Fibroblast of lung (primary cell): ENCODE data around the gene FGF22. TPM values are rescaled to one million over a fixed set of nuclear protein-coding genes. Genes with fewer than 3 reads are reported as not detected.
"Not testable (repeated sequence)": the region's sequence is repeated elsewhere in the genome, so short reads cannot be mapped to it uniquely, and the experiment has no call there.

Experiments
- DNase-seq, 2 donors: peaks; one replicate each; pipeline versions ENCODE4 v3.0.0 to v3.0.0-alpha.2; 2010; ENCODE audit warnings: low read depth in 2 of 2
- H2AFZ ChIP-seq: 2 replicates; pipeline ENCODE4 v1.5.1; 2012; ENCODE audit warnings: low read length, control low read depth, inconsistent platforms
- H3K27ac ChIP-seq: 2 replicates; pipeline ENCODE4 v1.5.1; 2011; ENCODE audit warnings: low read length, control low read depth; ENCODE audit not compliant: insufficient read depth
- H3K27me3 ChIP-seq: 2 replicates; pipeline ENCODE4 v1.5.1; 2011; ENCODE audit warnings: mild to moderate bottlenecking, low read length; ENCODE audit not compliant: control insufficient read depth, insufficient read depth
- H3K36me3 ChIP-seq: 2 replicates; pipeline ENCODE4 v1.5.1; 2011; ENCODE audit warnings: low read length; ENCODE audit not compliant: control insufficient read depth, insufficient read depth
- H3K4me1 ChIP-seq: 2 replicates; pipeline ENCODE4 v1.5.1; 2011; ENCODE audit warnings: low read length; ENCODE audit not compliant: control insufficient read depth, insufficient read depth; ENCODE audit errors: extremely low read depth
- H3K4me2 ChIP-seq: 2 replicates; pipeline ENCODE4 v1.5.1; 2011; ENCODE audit warnings: low read length, control low read depth; ENCODE audit not compliant: insufficient read depth; ENCODE audit errors: extremely low read depth
- H3K4me3 ChIP-seq, 4 experiments: fragments of 200-600 bp in 1 of 4; sonication (generic) in 1 of 4; replicated peaks in 1 of 4; 2 replicates each; pipeline ENCODE4 v1.5.1; 2011 to 2016; ENCODE audit warnings: low read length in 4 of 4, low read depth in 3 of 4, mild to moderate bottlenecking in 3 of 4, control low read depth in 2 of 4, inconsistent platforms in 1 of 4, mixed read lengths in 1 of 4; ENCODE audit not compliant: insufficient read depth in 1 of 4; ENCODE audit errors: control extremely low read depth in 1 of 4
- H3K79me2 ChIP-seq: 2 replicates; pipeline ENCODE4 v1.5.1; 2012; ENCODE audit warnings: mild to moderate bottlenecking, low read length, inconsistent platforms; ENCODE audit not compliant: control insufficient read depth, insufficient read depth
- H3K9ac ChIP-seq: 2 replicates; pipeline ENCODE4 v1.5.1; 2011; ENCODE audit warnings: mild to moderate bottlenecking, low read length, control low read depth; ENCODE audit not compliant: insufficient read depth
- H3K9me3 ChIP-seq: 2 replicates; pipeline ENCODE4 v1.5.1; 2012; ENCODE audit warnings: low read depth, low read length; ENCODE audit not compliant: control insufficient read depth, insufficient read depth
- H4K20me1 ChIP-seq: 2 replicates; pipeline ENCODE4 v1.5.1; 2011; ENCODE audit warnings: low read length; ENCODE audit not compliant: control insufficient read depth, insufficient read depth; ENCODE audit errors: extremely low read depth
- EZH2 ChIP-seq: IDR thresholded peaks from 2 replicates; pipeline ENCODE4 v1.5.1; 2012; ENCODE audit warnings: low read length, control low read depth, mild to moderate bottlenecking; ENCODE audit errors: missing control alignments
- polyA plus RNA-seq, 2 donors: library from polyadenylated mRNA; depleted of rRNA in 1 of 2; stranded (reverse) in 1 of 2; unstranded in 1 of 2; fragments of >200 nt; gene quantifications; 2 replicates each; pipeline ENCODE4 v1.2.1, GENCODE V29; 2011 to 2012; ENCODE audit warnings: missing spikeins in 1 of 2
- total RNA-seq: library from RNA; depleted of rRNA; stranded (reverse); fragments of >200 nt; gene quantifications from 2 replicates; pipeline ENCODE4 v1.2.1, GENCODE V29; 2014
- TF ChIP-seq, protein P1 (sequence below), 2 donors: IDR thresholded peaks in 1 of 2; conservative IDR thresholded peaks in 1 of 2; 1 replicate in 1 of 2; 2 replicates in 1 of 2; pipeline ENCODE4 v1.5.1; 2011 to 2012; ENCODE audit warnings: low read length in 2 of 2, control low read depth in 1 of 2, inconsistent platforms in 1 of 2, low read depth in 1 of 2, mild to moderate bottlenecking in 1 of 2

The FGF22 gene
- total and polyA plus RNA-seq, 2 donors (not counting 1 experiment from before 2014, with no cell fraction given): under 0.01 TPM; not detected in 1

DNA sequence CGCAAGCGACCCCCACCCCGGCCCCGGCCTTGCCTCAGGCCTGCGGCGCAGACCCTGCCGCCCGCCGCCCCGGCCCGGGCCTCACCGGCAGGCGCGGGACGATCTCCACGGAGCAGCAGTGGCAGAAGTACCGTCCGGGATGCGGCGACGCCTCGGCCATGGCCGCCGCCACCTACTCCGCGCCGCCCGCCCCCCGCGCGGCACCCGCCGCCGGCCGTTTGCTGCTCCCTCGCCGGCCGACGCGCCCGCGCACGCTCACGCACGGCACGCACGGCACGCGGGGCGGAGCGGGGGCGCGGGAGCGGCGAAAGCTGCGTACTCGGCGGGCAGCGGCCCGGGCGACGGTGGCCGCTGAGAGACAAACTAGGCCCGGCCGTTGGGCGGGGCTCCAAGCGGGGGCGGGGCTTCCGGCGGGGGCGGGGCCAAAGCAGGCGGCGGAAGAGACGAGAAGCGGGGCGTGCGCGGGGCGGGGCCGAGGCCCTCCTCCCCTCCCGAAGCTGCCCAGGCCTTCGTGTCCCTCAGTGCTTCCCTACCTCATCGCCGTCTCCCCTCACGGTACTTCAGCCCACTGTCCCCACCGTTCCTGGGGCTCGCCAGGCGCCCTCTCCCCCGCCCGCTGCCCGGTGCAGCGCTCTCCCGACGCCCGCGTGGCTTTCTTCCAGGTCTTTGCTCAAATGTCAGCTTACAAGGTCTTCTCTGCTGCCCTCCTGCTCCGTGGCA, 23.4 kb downstream of the FGF22 start, which contains the start of gene RNF126:
Gene RNF126, minus strand, starts transcription at position 253 of the 720 bp plus-strand sequence. Its CDS starts 93 bp downstream, at position 160.
- no peak for TF ChIP-seq EZH2
- TF ChIP-seq, protein P1, sequence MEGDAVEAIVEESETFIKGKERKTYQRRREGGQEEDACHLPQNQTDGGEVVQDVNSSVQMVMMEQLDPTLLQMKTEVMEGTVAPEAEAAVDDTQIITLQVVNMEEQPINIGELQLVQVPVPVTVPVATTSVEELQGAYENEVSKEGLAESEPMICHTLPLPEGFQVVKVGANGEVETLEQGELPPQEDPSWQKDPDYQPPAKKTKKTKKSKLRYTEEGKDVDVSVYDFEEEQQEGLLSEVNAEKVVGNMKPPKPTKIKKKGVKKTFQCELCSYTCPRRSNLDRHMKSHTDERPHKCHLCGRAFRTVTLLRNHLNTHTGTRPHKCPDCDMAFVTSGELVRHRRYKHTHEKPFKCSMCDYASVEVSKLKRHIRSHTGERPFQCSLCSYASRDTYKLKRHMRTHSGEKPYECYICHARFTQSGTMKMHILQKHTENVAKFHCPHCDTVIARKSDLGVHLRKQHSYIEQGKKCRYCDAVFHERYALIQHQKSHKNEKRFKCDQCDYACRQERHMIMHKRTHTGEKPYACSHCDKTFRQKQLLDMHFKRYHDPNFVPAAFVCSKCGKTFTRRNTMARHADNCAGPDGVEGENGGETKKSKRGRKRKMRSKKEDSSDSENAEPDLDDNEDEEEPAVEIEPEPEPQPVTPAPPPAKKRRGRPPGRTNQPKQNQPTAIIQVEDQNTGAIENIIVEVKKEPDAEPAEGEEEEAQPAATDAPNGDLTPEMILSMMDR (conservative IDR thresholded peaks at IDR 0.05 in 1 of 2, IDR thresholded peaks at IDR 0.05 in 1 of 2; ENCODE audit: low read depth in 1 of 2, low read length in 2 of 2): no peak
- Histone ChIP-seq H3K36me3 (peaks cover 4% of the 10 kb centered on the region), H3K79me2 (peaks cover 48% of the 10 kb centered on the region), H3K9ac (peak within 1 kb of the TSS; percentile 73), H3K9me3 (no peaks in the 10 kb centered on the region), H3K4me2 (peak within 1 kb of the TSS; percentile 90), H3K27me3 (no peaks in the 10 kb centered on the region), H4K20me1 (peaks cover 3% of the 10 kb centered on the region), H3K4me3 (peak within 1 kb of the TSS; percentile 58 to 80 (median 70)), H3K4me1 (peaks cover 4% of the 10 kb centered on the region), H2AFZ (peak within 1 kb of the TSS; percentile 73), H3K27ac (peak within 1 kb of the TSS; percentile 81)
- DNase-seq: peak; percentile 87 to 91

GRCh38 chr19:663682-664117, 24.0 kb downstream of the FGF22 start:
- Histone ChIP-seq H3K4me1 (peaks cover 4% of the 10 kb centered on the region), H3K27ac (peak overlapping the region; percentile 81), H2AFZ (peak overlapping the region; percentile 73), H3K27me3 (no peaks in the 10 kb centered on the region), H3K9ac (peak overlapping the region; percentile 73), H4K20me1 (peaks cover 1% of the 10 kb centered on the region), H3K9me3 (no peaks in the 10 kb centered on the region), H3K4me2 (peak overlapping the region; percentile 90), H3K4me3 (peak overlapping the region; percentile 51 to 63 (median 56)), H3K36me3 (peaks cover 3% of the 10 kb centered on the region), H3K79me2 (peaks cover 42% of the 10 kb centered on the region)
- no peak for DNase-seq
- TF ChIP-seq, protein P1 (conservative IDR thresholded peaks at IDR 0.05 in 1 of 2, IDR thresholded peaks at IDR 0.05 in 1 of 2; ENCODE audit: low read depth in 1 of 2, low read length in 2 of 2): no peak

DNA sequence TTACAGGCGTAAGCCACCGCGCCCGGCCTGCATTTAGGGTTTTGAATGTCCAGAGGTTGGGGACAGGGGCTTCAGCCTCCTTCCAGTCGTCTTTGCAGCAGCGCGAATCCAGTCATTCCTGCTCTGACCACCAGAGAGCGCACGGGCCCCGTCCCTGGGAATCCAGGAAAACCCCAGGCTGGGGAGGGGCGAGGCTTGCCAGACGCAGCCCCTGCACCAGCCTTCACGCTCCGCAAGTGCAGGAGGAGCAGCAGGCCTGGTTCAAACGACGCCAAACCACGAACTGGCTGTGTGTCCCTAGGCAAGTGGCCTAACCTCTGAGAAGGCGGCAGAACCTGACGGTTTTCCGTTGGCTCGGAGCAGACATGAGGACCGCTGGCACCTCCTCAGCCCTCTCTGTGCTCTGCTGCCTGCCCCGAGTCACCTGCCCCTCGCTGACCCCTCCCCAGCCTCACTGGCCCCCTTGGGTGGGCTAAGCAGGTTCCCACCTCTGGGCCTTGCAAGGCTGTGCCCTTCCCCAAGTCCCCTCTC, 25.3 kb downstream of the FGF22 start:
- TF ChIP-seq, protein P1 (conservative IDR thresholded peaks at IDR 0.05 in 1 of 2, IDR thresholded peaks at IDR 0.05 in 1 of 2; ENCODE audit: low read depth in 1 of 2, low read length in 2 of 2): peak; percentile 79 to 87
- no peak for TF ChIP-seq EZH2
- H4K20me1 ChIP-seq: no peaks in the 10 kb centered on the region
- H3K9ac ChIP-seq: no peak overlapping the region
- no peaks in the 10 kb centered on the region for H3K27me3 ChIP-seq
- H3K4me2 ChIP-seq: peak overlapping the region; percentile 83
- H3K27ac ChIP-seq: no peak overlapping the region
- no peaks in the 10 kb centered on the region for H3K4me1 ChIP-seq
- DNase-seq: peak; percentile 67 to 71
- H2AFZ ChIP-seq: peak overlapping the region; percentile 89
- H3K36me3 ChIP-seq: no peaks in the 10 kb centered on the region
- peak overlapping the region in 1 of 4 experiments; percentile 28 for H3K4me3 ChIP-seq
- H3K9me3 ChIP-seq: no peaks in the 10 kb centered on the region
- H3K79me2 ChIP-seq: peaks cover 29% of the 10 kb centered on the region

- not testable (repeated sequence) for H4K20me1 ChIP-seq, H3K9me3 ChIP-seq
Measured at GRCh38 chr19:666985-667573, 27.4 kb downstream of the FGF22 start.

More at GRCh38 chr19:666985-667573, 27.4 kb downstream of the FGF22 start:
- not testable (repeated sequence) for DNase-seq, H3K9ac ChIP-seq, H3K79me2 ChIP-seq, H3K27ac ChIP-seq, H3K4me2 ChIP-seq, H3K4me3 ChIP-seq, H3K27me3 ChIP-seq, H2AFZ ChIP-seq, H3K36me3 ChIP-seq, H3K4me1 ChIP-seq
